Parathyroid adenoma (tissue), 2 donors: ENCODE measurements around the gene FOXE1.

Source experiments
- H2AFZ ChIP-seq: fragments of 300-600 bp; sonication (generic); one replicate; pipeline ENCODE4 v1.7.0; 2017; ENCODE audit warnings: antibody characterized with exemption, mild to moderate bottlenecking
- H3K27ac ChIP-seq: fragments of 300-600 bp; sonication (generic); one replicate; pipeline ENCODE4 v1.7.0; 2017
- H3K27me3 ChIP-seq: fragments of 300-600 bp; sonication (generic); one replicate; pipeline ENCODE4 v1.7.0; 2017; ENCODE audit warnings: low read length; ENCODE audit not compliant: control insufficient read depth, insufficient read depth
- H3K36me3 ChIP-seq: fragments of 300-600 bp; sonication (generic); one replicate; pipeline ENCODE4 v1.7.0; 2017; ENCODE audit warnings: low read length; ENCODE audit not compliant: control insufficient read depth, insufficient read depth
- H3K4me1 ChIP-seq: fragments of 300-600 bp; sonication (generic); one replicate; pipeline ENCODE4 v1.7.0; 2017; ENCODE audit warnings: control low read depth
- H3K4me2 ChIP-seq: fragments of 300-600 bp; sonication (generic); one replicate; pipeline ENCODE4 v1.7.0; 2017; ENCODE audit warnings: low read length
- H3K4me3 ChIP-seq: fragments of 300-600 bp; sonication (generic); one replicate; pipeline ENCODE4 v1.7.0; 2017; ENCODE audit warnings: low read depth, low read length
- H3K79me2 ChIP-seq: fragments of 300-600 bp; sonication (generic); one replicate; pipeline ENCODE4 v1.7.0; 2017; ENCODE audit warnings: control low read depth
- H3K9ac ChIP-seq: fragments of 300-600 bp; sonication (generic); one replicate; pipeline ENCODE4 v1.7.0; 2017; ENCODE audit warnings: mild to moderate bottlenecking
- H3K9me3 ChIP-seq: fragments of 300-600 bp; sonication (generic); one replicate; pipeline ENCODE4 v1.7.0; 2017; ENCODE audit warnings: low read length; ENCODE audit not compliant: control insufficient read depth
- TF ChIP-seq, protein P1 (sequence below): fragments of 300-600 bp; sonication (generic); IDR thresholded peaks from one replicate; pipeline ENCODE4 v1.7.0; 2017; ENCODE audit warnings: antibody characterized with exemption, mild to moderate bottlenecking
- donor health status: primary hyperparathyroidism.

FOXE1 gene

DNA sequence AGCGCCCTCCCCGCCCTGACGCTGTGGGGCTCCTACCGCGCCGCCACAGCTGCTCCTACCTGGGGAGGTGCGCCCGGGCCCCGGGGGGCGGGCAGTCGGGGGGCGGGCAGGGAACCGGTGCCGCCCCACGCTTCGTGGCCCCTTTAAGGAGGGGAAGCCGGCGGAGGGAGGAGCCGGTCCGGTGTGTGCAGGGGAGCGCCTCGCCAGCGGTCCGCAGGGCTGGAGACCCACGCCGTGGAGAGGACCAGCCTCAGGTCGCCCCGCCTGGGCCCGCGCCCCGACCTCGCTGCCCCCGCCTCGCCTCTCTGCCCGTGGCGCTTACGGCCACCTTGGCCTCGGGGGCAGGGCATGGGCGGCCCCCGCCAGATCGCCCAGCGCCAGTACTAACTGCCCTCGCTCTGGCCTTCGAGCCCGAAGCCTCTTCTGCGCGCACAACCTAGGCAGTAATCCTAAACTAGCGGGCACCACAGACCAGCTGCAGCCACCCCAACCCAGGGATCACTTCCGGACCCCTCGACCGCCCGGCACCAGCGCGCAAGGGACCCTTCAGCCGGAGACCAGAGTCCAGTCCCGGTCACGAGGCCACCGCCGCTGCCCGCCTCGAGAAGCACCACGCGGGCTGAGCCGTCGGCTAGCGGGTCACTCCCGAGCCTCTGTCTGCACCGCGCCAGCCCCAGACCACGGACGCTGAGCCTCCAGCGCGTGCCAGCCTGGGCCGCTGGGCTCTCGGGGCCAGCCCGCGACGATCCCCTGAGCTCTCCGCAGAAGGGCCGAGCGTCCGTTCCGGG lies at the start of gene FOXE1:
TSS of gene FOXE1 (plus strand) at position 171 of the 788 bp plus-strand sequence. CDS start 689 bp downstream, outside the sequence.
- no peak within 1 kb of the TSS for H3K9ac ChIP-seq

DNA sequence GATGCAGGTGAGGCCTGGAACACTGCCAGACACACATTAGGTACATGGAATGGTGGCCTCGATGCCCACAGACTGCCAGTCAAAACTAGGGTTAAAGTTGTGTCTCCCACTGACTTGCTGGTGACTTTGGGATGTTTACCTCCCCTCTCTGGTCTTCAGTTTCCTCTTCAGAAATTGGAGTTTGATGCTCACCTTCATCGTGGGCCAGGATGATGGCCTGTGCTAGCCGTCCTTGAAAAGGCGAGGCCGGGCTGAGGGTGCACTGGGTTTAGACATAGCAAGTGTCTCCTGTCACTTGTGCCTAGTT lies 49.0 kb upstream of the FOXE1 start:
- H3K9me3 ChIP-seq: no peaks in the 10 kb centered on the region
- peak overlapping the region; percentile 82 for H2AFZ ChIP-seq
- no peak overlapping the region for H3K9ac ChIP-seq
- H3K4me3 ChIP-seq: no peak overlapping the region
- H3K79me2 ChIP-seq: no peaks in the 10 kb centered on the region
- no peak overlapping the region for H3K27ac ChIP-seq
- H3K4me1 ChIP-seq: no peaks in the 10 kb centered on the region
- no peaks in the 10 kb centered on the region for H3K27me3 ChIP-seq
- H3K4me2 ChIP-seq: peak overlapping the region; percentile 79
- no peaks in the 10 kb centered on the region for H3K36me3 ChIP-seq
- TF ChIP-seq, protein P1, sequence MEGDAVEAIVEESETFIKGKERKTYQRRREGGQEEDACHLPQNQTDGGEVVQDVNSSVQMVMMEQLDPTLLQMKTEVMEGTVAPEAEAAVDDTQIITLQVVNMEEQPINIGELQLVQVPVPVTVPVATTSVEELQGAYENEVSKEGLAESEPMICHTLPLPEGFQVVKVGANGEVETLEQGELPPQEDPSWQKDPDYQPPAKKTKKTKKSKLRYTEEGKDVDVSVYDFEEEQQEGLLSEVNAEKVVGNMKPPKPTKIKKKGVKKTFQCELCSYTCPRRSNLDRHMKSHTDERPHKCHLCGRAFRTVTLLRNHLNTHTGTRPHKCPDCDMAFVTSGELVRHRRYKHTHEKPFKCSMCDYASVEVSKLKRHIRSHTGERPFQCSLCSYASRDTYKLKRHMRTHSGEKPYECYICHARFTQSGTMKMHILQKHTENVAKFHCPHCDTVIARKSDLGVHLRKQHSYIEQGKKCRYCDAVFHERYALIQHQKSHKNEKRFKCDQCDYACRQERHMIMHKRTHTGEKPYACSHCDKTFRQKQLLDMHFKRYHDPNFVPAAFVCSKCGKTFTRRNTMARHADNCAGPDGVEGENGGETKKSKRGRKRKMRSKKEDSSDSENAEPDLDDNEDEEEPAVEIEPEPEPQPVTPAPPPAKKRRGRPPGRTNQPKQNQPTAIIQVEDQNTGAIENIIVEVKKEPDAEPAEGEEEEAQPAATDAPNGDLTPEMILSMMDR: no peak

More for the DNA sequence above, at the start of gene FOXE1:
- Histone ChIP-seq H3K36me3 (no peaks in the 10 kb centered on the region), H3K4me2 (peak within 1 kb of the TSS; percentile 51), H3K79me2 (no peaks in the 10 kb centered on the region), H3K4me3 (peak within 1 kb of the TSS; percentile 5), H3K27ac (no peak within 1 kb of the TSS), H3K4me1 (no peaks in the 10 kb centered on the region), H2AFZ (no peak within 1 kb of the TSS), H3K9me3 (no peaks in the 10 kb centered on the region), H3K27me3 (peaks cover 22% of the 10 kb centered on the region)
- TF ChIP-seq, protein P1: no peak

DNA sequence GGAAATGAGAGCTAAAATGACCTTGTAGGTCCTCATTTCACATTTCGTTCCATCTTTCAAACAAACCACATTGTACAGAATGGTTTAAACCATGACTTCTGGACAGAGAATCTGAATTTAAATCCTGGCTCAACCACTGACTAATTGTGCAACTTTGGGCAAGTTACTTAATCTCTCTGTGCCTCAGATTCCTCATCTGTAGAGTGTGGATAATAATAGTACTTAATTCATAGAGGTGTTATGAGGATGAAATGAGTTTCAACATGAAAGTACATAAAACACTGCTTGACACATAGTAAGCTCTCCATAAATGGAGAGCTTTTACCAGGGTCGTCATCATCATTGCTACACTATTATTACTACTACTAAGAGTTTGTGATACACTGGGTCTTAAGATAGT lies 46.3 kb upstream of the FOXE1 start:
- Histone ChIP-seq H3K27me3 (no peaks in the 10 kb centered on the region), H3K9me3 (no peaks in the 10 kb centered on the region)

DNA sequence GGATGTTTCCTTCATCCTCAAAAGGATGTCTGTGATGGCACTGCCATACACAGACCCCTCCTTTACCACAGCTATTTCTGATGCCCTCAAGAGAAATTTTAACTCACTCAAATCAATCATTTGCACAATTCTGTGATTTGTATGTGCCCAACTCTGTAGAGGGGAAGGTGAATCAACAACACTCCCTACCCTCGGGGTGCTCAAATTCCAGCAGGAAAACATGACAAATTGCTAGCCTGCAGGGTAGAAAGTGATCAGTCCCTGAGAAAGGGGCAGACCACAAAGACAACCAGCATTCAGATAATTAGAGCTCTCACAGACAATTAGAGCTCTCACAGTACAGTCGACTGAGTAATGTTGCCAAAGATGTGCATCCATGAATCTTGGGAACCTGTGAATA lies 45.3 kb upstream of the FOXE1 start:
- Histone ChIP-seq H3K4me2 (no peak overlapping the region), H3K9me3 (no peaks in the 10 kb centered on the region), H3K4me3 (no peak overlapping the region), H2AFZ (no peak overlapping the region), H3K4me1 (no peaks in the 10 kb centered on the region), H3K36me3 (no peaks in the 10 kb centered on the region), H3K27ac (no peak overlapping the region), H3K9ac (no peak overlapping the region), H3K27me3 (no peaks in the 10 kb centered on the region), H3K79me2 (no peaks in the 10 kb centered on the region)
- TF ChIP-seq, protein P1: no peak

More for the DNA sequence above, 46.3 kb upstream of the FOXE1 start:
- no peaks in the 10 kb centered on the region for H3K79me2 ChIP-seq
- TF ChIP-seq, protein P1: no peak
- H3K36me3 ChIP-seq: no peaks in the 10 kb centered on the region
- no peak overlapping the region for H3K4me2 ChIP-seq
- no peak overlapping the region for H3K4me3 ChIP-seq
- no peaks in the 10 kb centered on the region for H3K4me1 ChIP-seq
- H3K27ac ChIP-seq: no peak overlapping the region
- no peak overlapping the region for H2AFZ ChIP-seq
- no peak overlapping the region for H3K9ac ChIP-seq

DNA sequence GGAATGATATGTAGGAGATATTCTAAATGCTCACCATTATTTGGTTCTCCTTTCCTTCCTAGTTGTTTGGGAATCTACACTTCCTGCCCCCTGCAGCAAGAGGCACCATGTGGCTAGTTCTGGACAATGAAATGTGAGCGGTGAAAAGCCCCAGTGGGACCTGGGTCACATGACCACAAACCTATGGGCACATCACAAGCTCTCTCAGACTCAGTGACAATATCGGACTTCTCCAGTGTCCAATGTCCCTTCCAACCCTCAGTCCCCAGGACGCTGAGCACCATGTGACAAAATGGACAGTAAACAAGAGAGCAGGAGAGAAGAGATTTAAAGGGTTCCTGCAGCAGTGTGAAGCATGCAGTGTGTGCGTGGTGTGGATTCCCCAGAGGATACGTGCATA lies 44.6 kb upstream of the FOXE1 start:
- Histone ChIP-seq H3K9me3 (no peaks in the 10 kb centered on the region), H3K79me2 (no peaks in the 10 kb centered on the region), H3K27me3 (no peaks in the 10 kb centered on the region), H3K9ac (no peak overlapping the region), H3K4me1 (no peaks in the 10 kb centered on the region), H3K36me3 (no peaks in the 10 kb centered on the region), H3K4me2 (no peak overlapping the region), H2AFZ (no peak overlapping the region), H3K27ac (no peak overlapping the region), H3K4me3 (no peak overlapping the region)
- TF ChIP-seq, protein P1: no peak
